SU-DHL-6 (cell line): ENCODE measurements around the gene IMMP1L.

Experiments used
- H2AFZ ChIP-seq: fragments of 200-600 bp; sonication (generic); 2 replicates; pipeline ENCODE4 v1.6.1; 2014; ENCODE audit warnings: low read depth, mild to moderate bottlenecking, moderate library complexity, mixed read lengths, antibody characterized with exemption, low read length; ENCODE audit not compliant: severe bottlenecking
- H3F3A ChIP-seq: fragments of 200-600 bp; shearing (Covaris generic); 2 replicates; pipeline ENCODE4 v1.6.0; 2016; ENCODE audit warnings: antibody characterized with exemption, mild to moderate bottlenecking; ENCODE audit not compliant: insufficient read depth
- H3K27ac ChIP-seq: fragments of 200-600 bp; sonication (generic); 2 replicates; pipeline ENCODE4 v1.5.1; 2016; ENCODE audit warnings: low read depth, mild to moderate bottlenecking, low read length, moderate library complexity, mixed read lengths
- H3K27me3 ChIP-seq: fragments of 200-600 bp; sonication (generic), shearing (Covaris generic); 2 replicates; pipeline ENCODE4 v1.6.0; 2014; ENCODE audit warnings: mild to moderate bottlenecking, low read length
- H3K36me3 ChIP-seq: fragments of 200-600 bp; sonication (generic); 2 replicates; pipeline ENCODE4 v1.6.1; 2014; ENCODE audit warnings: mild to moderate bottlenecking, low read length, mixed read lengths
- H3K4me2 ChIP-seq: fragments of 300-600, 200-600 bp; shearing (Covaris generic), sonication (generic); 2 replicates; pipeline ENCODE4 v1.6.0; 2014; ENCODE audit warnings: low read length, low read depth, mild to moderate bottlenecking; ENCODE audit not compliant: poor library complexity, severe bottlenecking
- H3K4me3 ChIP-seq: fragments of 200-600 bp; sonication (generic); 2 replicates; pipeline ENCODE4 v1.5.1; 2014; ENCODE audit warnings: antibody characterized with exemption, low read length, mild to moderate bottlenecking, mixed read lengths; ENCODE audit not compliant: insufficient read depth, poor library complexity, severe bottlenecking
- H3K79me2 ChIP-seq: fragments of 200-600 bp; sonication (generic); 2 replicates; pipeline ENCODE4 v1.6.1; 2014; ENCODE audit warnings: mild to moderate bottlenecking, low read length, moderate library complexity; ENCODE audit not compliant: insufficient read depth
- H3K9ac ChIP-seq: fragments of 200-600 bp; sonication (generic); 2 replicates; pipeline ENCODE4 v1.7.0; 2014; ENCODE audit warnings: mild to moderate bottlenecking, low read length
- H3K9me2 ChIP-seq: fragments of 200-600 bp; sonication (generic); replicated peaks from 2 replicates; pipeline ENCODE4 v1.6.1; 2014; ENCODE audit warnings: low read length; ENCODE audit not compliant: insufficient read depth
- H3K9me3 ChIP-seq: fragments of 200-600 bp; sonication (generic); 2 replicates; pipeline ENCODE4 v1.6.1; 2014; ENCODE audit warnings: low read length, mixed read lengths; ENCODE audit not compliant: insufficient read depth
- H4K20me1 ChIP-seq: fragments of 200-600 bp; sonication (generic); 2 replicates; pipeline ENCODE4 v1.6.1; 2014; ENCODE audit warnings: low read depth, mild to moderate bottlenecking, antibody characterized with exemption, low read length, moderate library complexity, mixed read lengths
- CTCF ChIP-seq: fragments of 200-600 bp; sonication (generic); IDR thresholded peaks from one replicate; pipeline ENCODE4 v1.5.1; 2017; ENCODE audit warnings: antibody characterized with exemption, mild to moderate bottlenecking, low read length, moderate library complexity; ENCODE audit not compliant: insufficient read depth, poor library complexity, severe bottlenecking
- EZH2phosphoT487 ChIP-seq: fragments of 200-600 bp; sonication (generic), shearing (Covaris generic); conservative IDR thresholded peaks from 2 replicates; pipeline ENCODE4 v1.6.1; 2018; ENCODE audit warnings: mild to moderate bottlenecking, antibody characterized with exemption, low read length, moderate library complexity, mixed read lengths

Gene IMMP1L

DNA sequence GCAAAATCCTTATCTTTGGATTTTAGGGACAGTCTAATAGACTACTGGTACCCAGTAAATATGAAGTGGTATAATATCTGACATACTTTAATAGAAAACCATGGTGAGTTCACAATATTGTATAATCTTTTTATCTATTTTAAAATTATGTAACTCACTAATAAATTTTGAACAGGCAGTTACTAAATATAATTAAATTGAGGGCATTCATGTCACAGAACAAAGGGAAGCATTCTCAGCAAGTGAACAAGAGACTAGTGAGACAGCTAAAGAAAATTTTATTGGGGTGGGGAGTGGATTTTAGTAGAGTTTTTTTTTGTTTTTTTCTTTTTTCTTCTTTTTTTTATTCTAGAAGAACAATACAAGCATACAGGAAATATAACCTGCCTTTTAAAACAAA lies 84.8 kb downstream of the IMMP1L start:
- H3K36me3 ChIP-seq, result no peaks in the 10 kb centered on the region
- H3K4me2 ChIP-seq, result no peak overlapping the region
- no peaks in the 10 kb centered on the region for H3K79me2 ChIP-seq
- no peaks in the 10 kb centered on the region for H3F3A ChIP-seq
- no peaks in the 10 kb centered on the region for H3K9me3 ChIP-seq
- TF ChIP-seq CTCF (no peak), EZH2phosphoT487 (no peak)
- H2AFZ ChIP-seq, result no peak overlapping the region
- no peaks in the 10 kb centered on the region for H3K9me2 ChIP-seq
- no peaks in the 10 kb centered on the region for H3K27me3 ChIP-seq
- no peak overlapping the region for H3K9ac ChIP-seq
- no peaks in the 10 kb centered on the region for H4K20me1 ChIP-seq
- H3K4me3 ChIP-seq, result no peak overlapping the region
- H3K27ac ChIP-seq, result no peak overlapping the region

DNA sequence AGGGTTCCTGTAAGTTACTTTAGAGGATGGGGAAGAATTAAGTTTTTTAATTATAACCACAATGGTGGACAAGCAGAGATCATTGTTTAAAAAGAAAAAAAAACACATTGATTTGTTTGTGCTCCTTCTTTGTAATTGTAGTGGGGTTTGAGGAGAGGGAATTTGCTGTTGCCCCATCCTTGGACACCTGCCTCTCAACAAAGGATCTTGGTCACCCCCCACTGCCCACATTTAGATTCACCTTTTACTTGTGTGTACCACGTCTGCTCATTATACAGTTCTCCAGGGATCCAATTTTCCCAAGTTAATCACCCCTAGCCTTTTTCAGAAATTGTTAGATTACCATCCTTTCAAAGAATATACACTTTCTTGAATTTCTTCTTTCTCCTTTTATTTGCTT lies 86.7 kb downstream of the IMMP1L start:
- H3K4me3 ChIP-seq, result no peak overlapping the region
- H3K9me3 ChIP-seq, result no peaks in the 10 kb centered on the region
- H2AFZ ChIP-seq, result no peak overlapping the region
- H3K79me2 ChIP-seq, result no peaks in the 10 kb centered on the region
- H4K20me1 ChIP-seq, result no peaks in the 10 kb centered on the region
- H3F3A ChIP-seq, result no peaks in the 10 kb centered on the region
- H3K27ac ChIP-seq, result no peak overlapping the region
- TF ChIP-seq EZH2phosphoT487 (no peak), CTCF (no peak)
- H3K4me2 ChIP-seq, result no peak overlapping the region
- H3K9me2 ChIP-seq, result no peaks in the 10 kb centered on the region
- H3K27me3 ChIP-seq, result no peaks in the 10 kb centered on the region
- H3K9ac ChIP-seq, result no peak overlapping the region
- H3K36me3 ChIP-seq, result no peaks in the 10 kb centered on the region

- H3K4me3 ChIP-seq, result no peak overlapping the region
- no peak for TF ChIP-seq EZH2phosphoT487
- no peak for TF ChIP-seq CTCF
Observed at GRCh38 chr11:31421820-31422219, 87.6 kb downstream of the IMMP1L start.

GRCh38 chr11:31419669-31420068 lies 89.8 kb downstream of the IMMP1L start:
- Histone ChIP-seq H4K20me1 (no peaks in the 10 kb centered on the region), H3K27ac (no peak overlapping the region), H2AFZ (no peak overlapping the region), H3K4me3 (no peak overlapping the region), H3K79me2 (no peaks in the 10 kb centered on the region), H3F3A (no peaks in the 10 kb centered on the region), H3K36me3 (no peaks in the 10 kb centered on the region), H3K9me2 (no peaks in the 10 kb centered on the region), H3K9me3 (no peaks in the 10 kb centered on the region), H3K27me3 (no peaks in the 10 kb centered on the region), H3K9ac (no peak overlapping the region), H3K4me2 (no peak overlapping the region)
- TF ChIP-seq EZH2phosphoT487, result no peak
- no peak for TF ChIP-seq CTCF

More at GRCh38 chr11:31421820-31422219, 87.6 kb downstream of the IMMP1L start:
- Histone ChIP-seq H3K27ac (no peak overlapping the region), H3K27me3 (no peaks in the 10 kb centered on the region), H3K4me2 (no peak overlapping the region), H3F3A (no peaks in the 10 kb centered on the region), H3K9me2 (no peaks in the 10 kb centered on the region), H3K36me3 (no peaks in the 10 kb centered on the region), H3K9me3 (no peaks in the 10 kb centered on the region), H3K79me2 (no peaks in the 10 kb centered on the region), H4K20me1 (no peaks in the 10 kb centered on the region), H2AFZ (no peak overlapping the region), H3K9ac (no peak overlapping the region)
